Measurements from ENCODE around the gene WNT1.

WNT1 gene

GRCh38 chr12:49023812-49024211 is 45.7 kb downstream of the WNT1 start:
- no peak for TF ChIP-seq CTCF (IDR thresholded peaks at IDR 0.05; ENCODE audit: insufficient read depth, low read depth, low read length, missing control alignments)
- H3K4me3 ChIP-seq (ENCODE audit: low read length): no peak overlapping the region
- no peak for DNase-seq (ENCODE audit: low read depth)

GRCh38 chr12:49024543-49024942 is 46.4 kb downstream of the WNT1 start:
- H3K4me3 ChIP-seq (ENCODE audit: low read length): no peak overlapping the region
- no peak for TF ChIP-seq CTCF (IDR thresholded peaks at IDR 0.05; ENCODE audit: insufficient read depth, low read depth, low read length, missing control alignments)
- no peak for DNase-seq (ENCODE audit: low read depth)

GRCh38 chr12:49025463-49025862 is 47.3 kb downstream of the WNT1 start:
- TF ChIP-seq CTCF (IDR thresholded peaks at IDR 0.05; ENCODE audit: insufficient read depth, low read depth, low read length, missing control alignments): no peak
- DNase-seq (ENCODE audit: low read depth): no peak
- no peak overlapping the region for H3K4me3 ChIP-seq (ENCODE audit: low read length)

- no peak for DNase-seq (ENCODE audit: low read depth)
Observed at GRCh38 chr12:49026101-49026500, 48.0 kb downstream of the WNT1 start.

GRCh38 chr12:49026678-49027480 is 48.8 kb downstream of the WNT1 start:
- DNase-seq (ENCODE audit: low read depth): no peak
- H3K4me3 ChIP-seq (ENCODE audit: low read length): no peak overlapping the region
- no peak for TF ChIP-seq CTCF (IDR thresholded peaks at IDR 0.05; ENCODE audit: insufficient read depth, low read depth, low read length, missing control alignments)

More at GRCh38 chr12:49026101-49026500, 48.0 kb downstream of the WNT1 start:
- H3K4me3 ChIP-seq (ENCODE audit: low read length): no peak overlapping the region
- no peak for TF ChIP-seq CTCF (IDR thresholded peaks at IDR 0.05; ENCODE audit: insufficient read depth, low read depth, low read length, missing control alignments)

GRCh38 chr12:49027846-49028555 is 49.9 kb downstream of the WNT1 start:
- TF ChIP-seq CTCF (IDR thresholded peaks at IDR 0.05; ENCODE audit: insufficient read depth, low read depth, low read length, missing control alignments): no peak
- no peak overlapping the region for H3K4me3 ChIP-seq (ENCODE audit: low read length)
- DNase-seq (ENCODE audit: low read depth): no peak
